GM10248 (cell line): Measurements from ENCODE around the gene INMT.

Source experiments
- CTCF ChIA-PET: fragments of 300-600 bp; sonication (Branson Sonifier 250); formaldehyde crosslinking; extraction: SDS; loops from one replicate; lab custom pipeline; 2021; ENCODE audit warnings: antibody characterized with exemption; lab: Yijun Ruan, JAX
- POLR2A ChIA-PET: fragments of 350-650 bp; sonication (Branson Sonifier 250); formaldehyde crosslinking; extraction: SDS; loops from one replicate; lab custom pipeline; 2020; ENCODE audit warnings: antibody characterized with exemption; lab: Yijun Ruan, JAX
- DNase-seq: peaks from one replicate; pipeline ENCODE4 v3.0.0; 2012; ENCODE audit errors: extremely low spot score
- CTCF ChIP-seq: IDR thresholded peaks from 2 replicates; pipeline ENCODE4 v1.5.1; 2012; ENCODE audit warnings: mild to moderate bottlenecking, low read depth; ENCODE audit errors: extremely low read depth, missing control alignments, control extremely low read depth

The INMT gene

GRCh38 chr7:30706908-30707307, 45.0 kb upstream of the INMT start:
- TF ChIP-seq CTCF = no peak
- CTCF ChIA-PET = no interaction called here
- no peak for DNase-seq
- POLR2A ChIA-PET = no interaction called here

GRCh38 chr7:30707391-30708357, 44.3 kb upstream of the INMT start:
- ChIA-PET POLR2A (interaction anchor here (0.7 kb wide), 1 partner anchor 49 kb away, joined by 3 read pairs; no protein-coding TSS in a partner anchor), CTCF (interaction anchor here (1.1 kb wide), 1 partner anchor 32 kb away, joined by 3 read pairs; no protein-coding TSS in a partner anchor)
- TF ChIP-seq CTCF = no peak
- no peak for DNase-seq

- no peak for TF ChIP-seq CTCF
- ChIA-PET CTCF (interaction anchor here (1.1 kb wide), 2 partner anchors 31 to 32 kb away, joined by 3 read pairs; no protein-coding TSS in a partner anchor), POLR2A (interaction anchor here (0.7 kb wide), 1 partner anchor 49 kb away, joined by 3 read pairs; no protein-coding TSS in a partner anchor)
- no peak for DNase-seq
Measured at GRCh38 chr7:30708412-30708811, 43.5 kb upstream of the INMT start.

DNA sequence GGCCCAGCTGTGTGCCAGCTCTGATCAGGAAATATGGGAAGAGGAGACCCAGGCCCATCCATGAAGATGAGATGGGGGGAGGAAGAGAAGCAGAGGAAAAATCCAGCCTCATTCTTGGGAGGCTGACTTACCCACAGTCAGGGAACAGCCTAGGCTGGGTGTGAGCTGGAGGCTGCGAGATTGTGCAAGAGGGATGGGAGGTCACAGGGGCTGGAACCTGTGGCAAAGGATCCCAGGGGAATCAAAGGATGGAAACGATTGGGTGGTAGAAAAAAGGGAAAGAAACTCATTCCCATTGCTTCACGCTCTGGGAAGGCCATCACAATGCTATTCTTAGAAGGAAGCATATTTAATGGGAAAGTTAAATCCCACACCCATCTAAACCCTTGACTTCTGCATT, 43.0 kb upstream of the INMT start:
- TF ChIP-seq CTCF = no peak
- ChIA-PET CTCF (interaction anchor here (1.1 kb wide), 3 partner anchors 21 to 31 kb away, joined by 3 read pairs; no protein-coding TSS in a partner anchor), POLR2A (no interaction called here)
- no peak for DNase-seq

- ChIA-PET CTCF (interaction anchor here (1.0 to 1.1 kb wide), 3 partner anchors 10 to 29 kb away, joined by 3 read pairs; no protein-coding TSS in a partner anchor), POLR2A (no interaction called here)
- DNase-seq = no peak
- TF ChIP-seq CTCF = no peak
Measured at GRCh38 chr7:30709549-30709948, 42.4 kb upstream of the INMT start.

GRCh38 chr7:30710669-30711068, 41.3 kb upstream of the INMT start:
- ChIA-PET POLR2A (no interaction called here), CTCF (interaction anchor here (1.0 kb wide), 1 partner anchor 12 kb away, joined by 3 read pairs; no protein-coding TSS in a partner anchor)
- no peak for TF ChIP-seq CTCF
- DNase-seq = no peak
